K562 (cell line): ENCODE measurements around the gene SETD1B. TPM values are rescaled to one million over a fixed set of nuclear protein-coding genes. Genes with fewer than 3 reads are reported as not detected.
A peak's percentile ranks its signal among the peaks of the same experiment; 100 is the strongest.

Experiments used
- ATF1 ChIP-seq, 2 experiments: fragments of 450-650 bp in 1 of 2; IDR thresholded peaks; 2 replicates each; pipeline ENCODE4 v1.6.1; 2016; ENCODE audit warnings: missing compliant biosample characterization in 1 of 2, missing genetic modification characterization in 1 of 2
- IRF9 ChIP-seq: fragments of 450-650 bp; IDR thresholded peaks from 2 replicates; pipeline ENCODE4 v1.6.1; 2016; ENCODE audit warnings: missing biosample characterization, missing genetic modification characterization
- JUNB ChIP-seq: fragments of 450-650 bp; formaldehyde crosslinking; conservative IDR thresholded peaks from 2 replicates; pipeline ENCODE4 v1.4.0; 2020; ENCODE audit warnings: mild to moderate bottlenecking
- LEF1 ChIP-seq: fragments of 450-650 bp; IDR thresholded peaks from 2 replicates; pipeline ENCODE4 v1.6.1; 2016; ENCODE audit warnings: mild to moderate bottlenecking
- NFE2 ChIP-seq: IDR thresholded peaks from 2 replicates; pipeline ENCODE4 v1.6.1; 2014; ENCODE audit warnings: antibody characterized with exemption, low read depth
- RBM22 ChIP-seq: fragments of 200-400 bp; formaldehyde crosslinking; IDR thresholded peaks from 2 replicates; pipeline ENCODE4 v1.6.1; 2018; ENCODE audit warnings: low read length, low read depth; ENCODE audit not compliant: poor library complexity, severe bottlenecking
- REST ChIP-seq, 2 experiments: fragments of 450-650 bp; formaldehyde crosslinking in 1 of 2; IDR thresholded peaks; 2 replicates each; pipeline versions ENCODE4 v1.4.0 to v1.6.1; 2014 to 2020; ENCODE audit warnings: mild to moderate bottlenecking in 2 of 2, borderline replicate concordance in 1 of 2, low read depth in 1 of 2
- SMAD1 ChIP-seq: fragments of 150-350 bp; IDR thresholded peaks from 2 replicates; pipeline ENCODE4 v1.6.1; 2014; ENCODE audit warnings: low read length, low read depth; ENCODE audit not compliant: partially characterized antibody
- TAF9B ChIP-seq: fragments of 450-650 bp; IDR thresholded peaks from 2 replicates; pipeline ENCODE4 v1.6.1; 2018; ENCODE audit warnings: mild to moderate bottlenecking; ENCODE audit not compliant: partially characterized antibody
- TBL1XR1 ChIP-seq, 2 experiments: IDR thresholded peaks; 2 replicates each; pipeline ENCODE4 v1.6.1; 2012; ENCODE audit warnings: improper control_type of control experiment in 2 of 2, low read length in 2 of 2, mild to moderate bottlenecking in 1 of 2
- TRIM25 ChIP-seq: fragments of 450-650 bp; IDR thresholded peaks from 2 replicates; pipeline ENCODE4 v1.7.0; 2016; ENCODE audit warnings: borderline replicate concordance
- ZBTB9 ChIP-seq: fragments of 450-650 bp; formaldehyde crosslinking; IDR thresholded peaks from 2 replicates; pipeline ENCODE4 v1.4.0; 2020; ENCODE audit warnings: mild to moderate bottlenecking, moderate library complexity
- ZNF354B ChIP-seq: fragments of 250-450 bp; sonication (Bioruptor Pico); IDR thresholded peaks from 2 replicates; pipeline ENCODE4 v1.4.0; 2020
- polyA plus RNA-seq, 8 experiments: library from polyadenylated mRNA; depleted of rRNA in 4 of 8; stranded (reverse) in 5 of 8; unstranded in 3 of 8; fragments of >200 nt; fragmentation: Nextera tagmentation in 2 of 8; fragmentation: Illumina TruSeq in 1 of 8; extraction: Ambion mirVana in 2 of 8; extraction: Trizol in 1 of 8; gene quantifications; 2 replicates each; pipeline versions ENCODE4 v1.2.1 to v1.2.3, GENCODE V29; 2011 to 2014; ENCODE audit warnings: inconsistent platforms in 1 of 8, missing spikeins in 1 of 8
- total RNA-seq, 7 experiments: library from RNA; depleted of rRNA in 6 of 7; stranded (reverse); fragments of >200 nt in 6 of 7; fragmentation: Illumina TruSeq in 2 of 7; extraction: Trizol in 2 of 7; gene quantifications; 2 replicates each; pipeline versions ENCODE4 v1.2.1 to v1.2.3, GENCODE V29; 2011 to 2021; ENCODE audit warnings: low replicate concordance in 1 of 7

The SETD1B gene
- total and polyA plus RNA-seq, 9 of the 15 experiments (the other 6 are each of a cell fraction or from before 2014, with no cell fraction given), result 0.48 to 26.6 (median 2.3) TPM

- no peak for TF ChIP-seq REST (IDR thresholded peaks at IDR 0.05; ENCODE audit: borderline replicate concordance)
- 0 out of 2 replicates have a peak, but pooled peaks have one; percentile 20 for TF ChIP-seq REST (CRISPR knock-in tag; IDR thresholded peaks at IDR 0.05; ENCODE audit: low read depth)
- no peak for TF ChIP-seq ATF1 (CRISPR knock-in tag; IDR thresholded peaks at IDR 0.05)
- peak; percentile 60; the same call in 1 of the 2 replicates for TF ChIP-seq ATF1 (tag; IDR thresholded peaks at IDR 0.05)
- TF ChIP-seq TRIM25, result 0 out of 2 replicates have a peak, but pooled peaks have one; percentile 73
- no peak for TF ChIP-seq IRF9 (tag)
- peak; percentile 31 for TF ChIP-seq SMAD1
- TF ChIP-seq TBL1XR1 (IDR thresholded peaks at IDR 0.05; ENCODE audit: low read length in 2 of 2), result peak in 1 of 2 experiments; percentile 65; a peak in 1 of 4 replicates
- peak; percentile 82 for TF ChIP-seq RBM22
- 0 out of 2 replicates have a peak, but pooled peaks have one; percentile 17 for TF ChIP-seq ZBTB9 (CRISPR knock-in tag)
- TF ChIP-seq NFE2, result peak; percentile 81
- no peak for TF ChIP-seq JUNB (CRISPR knock-in tag)
- TF ChIP-seq LEF1, result peak; percentile 83
- peak; percentile 50 for TF ChIP-seq TAF9B
- no peak for TF ChIP-seq ZNF354B
These were observed 3.7 kb upstream of the SETD1B start (continued) for GRCh38 chr12:121799842-121800693.
